CD4-positive, alpha-beta T cell treated with Interleukin-1 beta for 1 hour (primary cell): Measurements from ENCODE around the gene MCMBP.

Source experiments
- DNase-seq, 2 donors: peaks; one replicate each; pipeline ENCODE4 v3.0.0-alpha.2; 2020 to 2022

The MCMBP gene

DNA sequence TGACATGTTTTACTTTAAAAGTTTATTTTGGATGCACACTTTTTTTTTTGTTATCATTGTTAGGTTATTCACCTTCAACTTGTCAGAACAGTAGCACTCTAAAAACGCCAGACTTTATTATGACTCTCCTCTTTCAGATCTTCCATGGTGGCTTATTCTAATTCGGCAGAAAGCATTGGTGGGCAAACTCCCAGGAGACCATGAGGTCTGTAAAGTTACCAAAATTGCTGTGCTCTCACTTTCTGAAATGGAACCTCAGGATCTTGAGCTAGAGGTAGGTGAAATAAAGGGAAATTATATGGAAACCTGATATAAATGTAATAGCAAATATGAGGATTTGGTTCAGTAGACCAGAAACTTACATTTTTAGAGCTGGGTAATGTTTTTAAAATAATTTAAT is 91.1 kb downstream of the MCMBP start:
- no peak for DNase-seq

- DNase-seq = no peak
Observed at GRCh38 chr10:119780879-119781480, 91.7 kb downstream of the MCMBP start.
